ENCODE data around the gene LRRC30. TPM values are rescaled to one million over a fixed set of nuclear protein-coding genes. Genes with fewer than 3 reads are reported as not detected.

The LRRC30 gene
- total and polyA plus RNA-seq, 2 of the 4 experiments (the other 2 are of a cell fraction) = not detected

DNA sequence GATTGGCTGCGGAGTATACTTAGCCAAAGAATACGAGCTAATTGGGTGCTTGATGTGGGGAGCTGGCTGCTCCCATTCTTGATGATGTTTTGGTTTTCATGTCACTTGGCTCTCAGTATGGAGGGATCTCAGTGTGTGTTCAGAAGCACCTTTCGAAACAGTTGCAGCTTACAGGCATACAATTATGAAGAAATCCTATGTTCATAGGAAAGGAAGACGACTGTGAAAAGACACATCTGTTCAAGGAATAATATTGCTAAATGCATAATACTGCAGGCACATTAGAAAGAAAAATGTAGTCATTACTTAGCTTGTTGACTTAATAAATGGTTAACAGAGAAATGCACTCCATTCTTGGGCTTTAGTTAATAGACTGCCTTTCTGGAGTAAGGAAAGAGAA, 4.1 kb downstream of the LRRC30 start:
- ChIA-PET POLR2A (ENCODE audit: unreplicated experiment) (no interaction called here), CTCF (interaction anchor here (1.1 kb wide), 1 partner anchor 13 kb away, joined by 3 read pairs; no protein-coding TSS in a partner anchor)
- in situ Hi-C loops (cut with MboI; ENCODE audit: low sequenced_read_pairs) (no loop called here), intact Hi-C loops (cut with micrococcal nuclease) (no loop called here), dilution Hi-C loops (cut with HindIII; ENCODE audit: low sequenced_read_pairs, unreplicated experiment) (no loop called here)
- Histone ChIP-seq H3K9me1 (ENCODE audit: insufficient read depth, low read length) (no peaks in the 10 kb centered on the region), H3K4me1 (ENCODE audit: control insufficient read depth, insufficient read depth, low read length) (no peaks in the 10 kb centered on the region), H3K36me3 (ENCODE audit: control insufficient read depth, insufficient read depth, low read length) (no peaks in the 10 kb centered on the region), H2BK20ac (ENCODE audit: low read depth, low read length) (no peak overlapping the region), H4K8ac (ENCODE audit: low read depth in 2 of 2, low read length in 2 of 2) (no peak overlapping the region), H2BK120ac (ENCODE audit: low read depth, low read length) (no peak overlapping the region), H2BK5ac (ENCODE audit: low read depth, low read length, poor library complexity, severe bottlenecking) (no peak overlapping the region), H3K14ac (replicated peaks; ENCODE audit: low read depth, low read length) (no peak overlapping the region), H2AK9ac (replicated peaks; ENCODE audit: low read depth, low read length, poor library complexity) (no peak overlapping the region), H4K20me1 (ENCODE audit: insufficient read depth, low read length) (no peaks in the 10 kb centered on the region), H3K9ac (ENCODE audit: low read depth, low read length) (no peak overlapping the region), H3K4ac (ENCODE audit: low read depth, low read length) (no peak overlapping the region), H2AK5ac (ENCODE audit: low read depth, low read length) (no peak overlapping the region), H3K23ac (ENCODE audit: low read depth, low read length) (no peak overlapping the region), H2AFZ (replicated peaks; ENCODE audit: low read length, poor library complexity) (no peak overlapping the region), H3K18ac (ENCODE audit: low read depth, low read length) (no peak overlapping the region), H4K91ac (ENCODE audit: insufficient read depth, low read depth, low read length) (no peak overlapping the region), H3K4me3 (ENCODE audit: insufficient read depth, low read depth, low read length) (no peak overlapping the region), H3K27ac (ENCODE audit: insufficient read depth, low read length) (no peak overlapping the region), H3K79me1 (ENCODE audit: low read depth in 1 of 2, low read length in 2 of 2) (no peaks in the 10 kb centered on the region), H3K4me2 (ENCODE audit: low read depth, low read length) (no peak overlapping the region), H3K27me3 (ENCODE audit: control insufficient read depth, insufficient read depth, low read length) (peaks cover 10% of the 10 kb centered on the region), H4K5ac (ENCODE audit: low read depth, low read length) (no peak overlapping the region), H2BK15ac (ENCODE audit: low read depth, low read length) (no peak overlapping the region), H3K9me3 (ENCODE audit: control insufficient read depth, insufficient read depth, low read length) (no peaks in the 10 kb centered on the region), H3K56ac (ENCODE audit: extremely low read depth, insufficient read depth, low read length) (no peak overlapping the region)
- no TSS peak for BruUV-seq (replicated peaks)
- WGBS, 2 experiments (ENCODE audit: extremely low coverage in 2 of 2, insufficient read length in 1 of 2) = 40% methylated on average over 1 of the region's 4 CpGs; no CpG with 5 or more reads in 1 of the 2 experiments
- no peak for DNase-seq
- TF ChIP-seq, protein P1, sequence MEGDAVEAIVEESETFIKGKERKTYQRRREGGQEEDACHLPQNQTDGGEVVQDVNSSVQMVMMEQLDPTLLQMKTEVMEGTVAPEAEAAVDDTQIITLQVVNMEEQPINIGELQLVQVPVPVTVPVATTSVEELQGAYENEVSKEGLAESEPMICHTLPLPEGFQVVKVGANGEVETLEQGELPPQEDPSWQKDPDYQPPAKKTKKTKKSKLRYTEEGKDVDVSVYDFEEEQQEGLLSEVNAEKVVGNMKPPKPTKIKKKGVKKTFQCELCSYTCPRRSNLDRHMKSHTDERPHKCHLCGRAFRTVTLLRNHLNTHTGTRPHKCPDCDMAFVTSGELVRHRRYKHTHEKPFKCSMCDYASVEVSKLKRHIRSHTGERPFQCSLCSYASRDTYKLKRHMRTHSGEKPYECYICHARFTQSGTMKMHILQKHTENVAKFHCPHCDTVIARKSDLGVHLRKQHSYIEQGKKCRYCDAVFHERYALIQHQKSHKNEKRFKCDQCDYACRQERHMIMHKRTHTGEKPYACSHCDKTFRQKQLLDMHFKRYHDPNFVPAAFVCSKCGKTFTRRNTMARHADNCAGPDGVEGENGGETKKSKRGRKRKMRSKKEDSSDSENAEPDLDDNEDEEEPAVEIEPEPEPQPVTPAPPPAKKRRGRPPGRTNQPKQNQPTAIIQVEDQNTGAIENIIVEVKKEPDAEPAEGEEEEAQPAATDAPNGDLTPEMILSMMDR (conservative IDR thresholded peaks at IDR 0.05; ENCODE audit: low read depth, low read length) = no peak
- TF ChIP-seq, protein P2, sequence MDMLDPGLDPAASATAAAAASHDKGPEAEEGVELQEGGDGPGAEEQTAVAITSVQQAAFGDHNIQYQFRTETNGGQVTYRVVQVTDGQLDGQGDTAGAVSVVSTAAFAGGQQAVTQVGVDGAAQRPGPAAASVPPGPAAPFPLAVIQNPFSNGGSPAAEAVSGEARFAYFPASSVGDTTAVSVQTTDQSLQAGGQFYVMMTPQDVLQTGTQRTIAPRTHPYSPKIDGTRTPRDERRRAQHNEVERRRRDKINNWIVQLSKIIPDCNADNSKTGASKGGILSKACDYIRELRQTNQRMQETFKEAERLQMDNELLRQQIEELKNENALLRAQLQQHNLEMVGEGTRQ (IDR thresholded peaks at IDR 0.05; ENCODE audit: low read depth, low read length) = no peak
- TF ChIP-seq NFE2L2 (IDR thresholded peaks at IDR 0.05; ENCODE audit: low read depth, low read length) (no peak), RCOR1 (IDR thresholded peaks at IDR 0.05; ENCODE audit: insufficient replicate concordance, low read length) (no peak), CHD1 (IDR thresholded peaks at IDR 0.05; ENCODE audit: low read depth, low read length) (no peak), MAZ (IDR thresholded peaks at IDR 0.05; ENCODE audit: borderline replicate concordance, low read depth, low read length) (no peak), MAFK (IDR thresholded peaks at IDR 0.05; ENCODE audit: low read depth, low read length) (no peak), MXI1 (IDR thresholded peaks at IDR 0.05; ENCODE audit: borderline replicate concordance, low read depth, low read length) (no peak), RFX5 (IDR thresholded peaks at IDR 0.05; ENCODE audit: low read depth, low read length) (no peak), RAD21 (IDR thresholded peaks at IDR 0.05; ENCODE audit: low read length) (no peak), POLR2A (IDR thresholded peaks at IDR 0.05; ENCODE audit: low read depth, low read length) (no peak)
- TF ChIP-seq, protein P3, sequence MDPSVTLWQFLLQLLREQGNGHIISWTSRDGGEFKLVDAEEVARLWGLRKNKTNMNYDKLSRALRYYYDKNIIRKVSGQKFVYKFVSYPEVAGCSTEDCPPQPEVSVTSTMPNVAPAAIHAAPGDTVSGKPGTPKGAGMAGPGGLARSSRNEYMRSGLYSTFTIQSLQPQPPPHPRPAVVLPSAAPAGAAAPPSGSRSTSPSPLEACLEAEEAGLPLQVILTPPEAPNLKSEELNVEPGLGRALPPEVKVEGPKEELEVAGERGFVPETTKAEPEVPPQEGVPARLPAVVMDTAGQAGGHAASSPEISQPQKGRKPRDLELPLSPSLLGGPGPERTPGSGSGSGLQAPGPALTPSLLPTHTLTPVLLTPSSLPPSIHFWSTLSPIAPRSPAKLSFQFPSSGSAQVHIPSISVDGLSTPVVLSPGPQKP (IDR thresholded peaks at IDR 0.05; ENCODE audit: borderline replicate concordance, low read depth, low read length) = no peak
- ATAC-seq (ENCODE audit: low read depth) = no peak

Data from IMR-90 (cell line).